Stimulated activated CD8-positive, alpha-beta memory T cell treated with anti-CD3 and anti-CD28 coated beads, Interleukin-15, amount 100 ng/mL, for 24 hours (primary cell): ENCODE measurements around the gene IPCEF1.
"Not testable (repeated sequence)": the region's sequence is repeated elsewhere in the genome, so short reads cannot be mapped to it uniquely, and the experiment has no call there.

Experiments
- DNase-seq: peaks from one replicate; pipeline ENCODE4 v3.0.0-alpha.2; 2020; ENCODE audit warnings: low read depth

IPCEF1 gene

GRCh38 chr6:154219250-154219649 lies 137.4 kb downstream of the IPCEF1 start:
- no peak for DNase-seq

GRCh38 chr6:154218787-154219186 lies 137.8 kb downstream of the IPCEF1 start:
- DNase-seq = no peak

- no peak for DNase-seq
Observed at GRCh38 chr6:154218301-154218700, 138.3 kb downstream of the IPCEF1 start.

- no peak for DNase-seq
Observed at GRCh38 chr6:154213782-154214181, 142.8 kb downstream of the IPCEF1 start.

GRCh38 chr6:154210678-154211077 lies 145.9 kb downstream of the IPCEF1 start:
- no peak for DNase-seq

- DNase-seq = no peak
Observed at GRCh38 chr6:154209555-154209954, 147.0 kb downstream of the IPCEF1 start.

GRCh38 chr6:154206996-154207395 lies 149.6 kb downstream of the IPCEF1 start:
- no peak for DNase-seq

- no peak for DNase-seq
Observed at GRCh38 chr6:154206141-154206540, 150.5 kb downstream of the IPCEF1 start.

GRCh38 chr6:154202958-154203357 lies 153.6 kb downstream of the IPCEF1 start:
- DNase-seq = no peak

GRCh38 chr6:154202339-154202738 lies 154.3 kb downstream of the IPCEF1 start:
- DNase-seq = no peak

GRCh38 chr6:154201688-154202087 lies 154.9 kb downstream of the IPCEF1 start:
- DNase-seq = not testable (repeated sequence)

- no peak for DNase-seq
Observed at GRCh38 chr6:154197196-154197860, 159.3 kb downstream of the IPCEF1 start.

GRCh38 chr6:154196333-154196885 lies 160.2 kb downstream of the IPCEF1 start:
- DNase-seq = no peak

- DNase-seq = no peak
Observed at GRCh38 chr6:154187714-154188113, 168.9 kb downstream of the IPCEF1 start.

GRCh38 chr6:154187203-154187602 lies 169.4 kb downstream of the IPCEF1 start:
- DNase-seq = no peak

- no peak for DNase-seq
Observed at GRCh38 chr6:154179434-154179833, 177.2 kb downstream of the IPCEF1 start.

- not testable (repeated sequence) for DNase-seq
Observed at GRCh38 chr6:154172393-154172792, 184.2 kb downstream of the IPCEF1 start.

GRCh38 chr6:154170106-154170505 lies 186.5 kb downstream of the IPCEF1 start:
- no peak for DNase-seq

- no peak for DNase-seq
Observed at GRCh38 chr6:154169193-154169847, 187.3 kb downstream of the IPCEF1 start.

- no peak for DNase-seq
Observed at GRCh38 chr6:154167126-154167525, 189.5 kb downstream of the IPCEF1 start.

- no peak for DNase-seq
Observed at GRCh38 chr6:154166140-154166539, 190.5 kb downstream of the IPCEF1 start.

GRCh38 chr6:154165478-154165877 lies 191.1 kb downstream of the IPCEF1 start:
- DNase-seq = no peak

- DNase-seq = no peak
Observed at GRCh38 chr6:154164397-154164796, 192.2 kb downstream of the IPCEF1 start.

GRCh38 chr6:154161689-154162088 lies 194.9 kb downstream of the IPCEF1 start:
- DNase-seq = no peak
